Dermis blood vessel endothelial cell (primary cell): ENCODE measurements around the gene MPL. TPM values are rescaled to one million over a fixed set of nuclear protein-coding genes. Genes with fewer than 3 reads are reported as not detected.

Source experiments
- DNase-seq: peaks from one replicate; pipeline ENCODE4 v3.0.0; 2010
- total RNA-seq: library from RNA; depleted of rRNA; stranded (reverse); fragments of >200 nt; gene quantifications from 2 replicates; pipeline ENCODE4 v1.2.3, GENCODE V29; 2014

Gene MPL
- total RNA-seq, 1 donor from 2014 or later: not detected

GRCh38 chr1:43306688-43307457, 30.7 kb upstream of the MPL start:
- no peak for DNase-seq

- no peak for DNase-seq
Observed at GRCh38 chr1:43307458-43308158, 30.0 kb upstream of the MPL start.

- DNase-seq: no peak
Observed at GRCh38 chr1:43308635-43309404, 28.8 kb upstream of the MPL start.

GRCh38 chr1:43309405-43310025, 28.1 kb upstream of the MPL start:
- DNase-seq: no peak

GRCh38 chr1:43311521-43311920, 26.1 kb upstream of the MPL start:
- DNase-seq: no peak

- DNase-seq: no peak
Observed at GRCh38 chr1:43312212-43312623, 25.4 kb upstream of the MPL start.

- DNase-seq: no peak
Observed at GRCh38 chr1:43312663-43313515, 24.7 kb upstream of the MPL start.

- no peak for DNase-seq
Observed at GRCh38 chr1:43313771-43314170, 23.8 kb upstream of the MPL start.

- DNase-seq: no peak
Observed at GRCh38 chr1:43314233-43314632, 23.4 kb upstream of the MPL start.

- DNase-seq: no peak
Observed at GRCh38 chr1:43315481-43315880, 22.1 kb upstream of the MPL start.

- no peak for DNase-seq
Observed at GRCh38 chr1:43315963-43316737, 21.5 kb upstream of the MPL start.

- DNase-seq: no peak
Observed at GRCh38 chr1:43316738-43317520, 20.7 kb upstream of the MPL start.

GRCh38 chr1:43317817-43318471, 19.7 kb upstream of the MPL start:
- no peak for DNase-seq

- DNase-seq: no peak
Observed at GRCh38 chr1:43318831-43319230, 18.8 kb upstream of the MPL start.

- DNase-seq: no peak
Observed at GRCh38 chr1:43319288-43319687, 18.3 kb upstream of the MPL start.

- no peak for DNase-seq
Observed at GRCh38 chr1:43319766-43320165, 17.9 kb upstream of the MPL start.

GRCh38 chr1:43321331-43321891, 16.2 kb upstream of the MPL start:
- no peak for DNase-seq

- DNase-seq: no peak
Observed at GRCh38 chr1:43322506-43322905, 15.1 kb upstream of the MPL start.

- DNase-seq: no peak
Observed at GRCh38 chr1:43324810-43325209, 12.8 kb upstream of the MPL start.

GRCh38 chr1:43325381-43325780, 12.2 kb upstream of the MPL start:
- no peak for DNase-seq
